NCI-H1092 (cell line): ENCODE data around the gene GRID2.
"Not testable (repeated sequence)": the region's sequence is repeated elsewhere in the genome, so short reads cannot be mapped to it uniquely, and the experiment has no call there.

Source experiments
- DNase-seq: peaks from one replicate; lab custom pipeline; 2025; lab: John Stamatoyannopoulos, UW

The GRID2 gene

DNA sequence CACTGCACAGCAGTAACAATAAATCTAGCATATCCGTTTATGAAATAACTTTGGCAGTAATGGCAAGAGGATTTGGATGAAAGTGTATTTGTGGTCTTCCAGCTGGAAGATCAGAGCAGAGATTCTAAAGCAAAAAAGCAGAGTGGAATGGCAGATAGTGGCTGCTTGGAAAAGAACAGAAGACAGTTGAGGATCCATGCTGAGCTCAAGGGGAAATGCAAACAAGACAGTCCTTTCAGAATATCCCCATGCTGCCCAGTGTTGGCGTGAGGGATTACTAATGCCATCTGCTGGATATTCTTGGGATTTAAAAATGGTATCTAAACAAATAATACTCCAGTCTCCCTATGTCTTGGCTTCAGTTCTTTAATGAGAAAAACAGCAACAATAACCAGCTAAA lies 895.7 kb downstream of the GRID2 start:
- DNase-seq, result peak; percentile 55

DNA sequence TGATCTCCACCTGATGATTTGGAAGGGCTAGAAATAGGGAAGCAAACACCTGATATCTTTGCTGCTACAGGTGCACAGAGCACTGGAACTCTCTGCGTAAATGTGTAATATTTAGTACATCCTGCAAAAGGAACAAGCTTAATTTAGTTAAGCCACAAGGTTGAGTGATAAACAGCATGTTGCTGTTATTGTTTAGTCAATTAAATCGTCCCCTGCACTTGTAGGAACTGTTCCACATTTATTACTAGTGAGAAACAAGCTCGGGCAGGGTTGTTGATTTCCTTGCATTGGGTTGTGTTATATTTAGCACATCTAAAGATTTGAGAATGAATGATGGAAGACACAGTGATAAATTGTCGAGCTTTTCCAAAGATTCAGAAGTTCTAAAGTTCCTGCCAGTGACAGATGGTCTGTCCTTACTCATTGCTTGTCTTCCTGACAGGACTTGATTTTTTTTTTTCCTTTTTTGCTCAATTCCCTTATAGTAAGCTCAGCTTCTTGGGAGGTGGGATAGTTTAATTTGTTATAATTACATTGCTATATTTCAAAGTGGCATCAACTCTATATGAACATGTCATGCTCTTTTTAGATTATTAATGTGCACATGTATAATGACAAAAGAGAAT lies 897.8 kb downstream of the GRID2 start:
- no peak for DNase-seq

DNA sequence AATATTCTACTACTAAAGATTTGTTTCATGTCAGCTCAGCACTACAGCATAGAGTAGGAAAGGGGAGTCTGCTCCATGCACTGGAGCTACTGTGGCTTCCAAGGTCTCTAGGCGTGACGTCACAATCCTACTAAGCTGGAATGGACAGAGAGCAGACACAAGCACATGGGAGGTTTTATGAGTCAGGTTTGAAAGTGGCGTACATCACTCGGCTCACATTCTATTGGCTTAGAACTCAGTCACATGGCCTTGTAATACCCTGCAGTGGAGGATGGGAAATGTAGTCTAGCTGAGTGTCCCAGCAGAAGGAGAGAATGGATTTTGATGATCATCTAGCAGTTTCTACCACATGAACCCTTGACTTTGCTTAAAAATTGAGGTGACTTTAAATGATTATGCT lies 899.9 kb downstream of the GRID2 start:
- no peak for DNase-seq

DNA sequence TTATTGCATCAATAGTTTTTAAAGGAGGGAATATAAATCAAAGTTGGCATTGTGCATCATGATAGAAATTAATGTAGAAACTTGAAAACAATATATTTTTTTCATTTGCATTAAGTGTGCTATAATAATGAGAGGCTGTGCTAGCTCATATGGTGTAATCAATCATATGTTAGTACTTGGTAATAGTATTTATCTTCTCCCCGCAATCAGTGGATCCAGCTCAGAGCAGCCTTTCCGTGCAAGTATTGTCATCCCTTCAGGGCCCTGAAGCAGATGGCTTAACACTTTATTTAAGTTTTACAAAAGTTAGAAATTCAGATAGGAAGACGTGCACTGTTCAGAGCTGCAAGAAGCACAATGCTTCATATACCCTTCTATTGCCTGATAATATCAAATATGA lies 908.5 kb downstream of the GRID2 start:
- DNase-seq, result no peak

DNA sequence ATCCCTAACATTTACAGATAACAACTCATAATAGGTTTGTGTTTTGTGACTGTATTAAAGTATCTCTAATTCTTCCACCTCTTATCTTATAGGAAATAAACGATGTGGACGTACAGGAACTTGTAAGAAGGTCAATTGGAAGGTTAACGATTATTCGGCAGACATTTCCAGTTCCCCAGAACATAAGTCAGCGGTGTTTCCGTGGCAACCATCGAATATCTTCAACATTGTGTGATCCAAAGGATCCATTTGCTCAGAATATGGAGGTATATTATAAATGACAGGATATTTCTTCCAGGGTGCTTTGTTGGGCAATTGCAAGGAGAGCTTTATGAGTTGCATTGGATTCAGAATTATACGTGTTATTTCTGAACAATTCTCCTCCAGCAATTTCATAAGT lies 912.9 kb downstream of the GRID2 start:
- no peak for DNase-seq

DNA sequence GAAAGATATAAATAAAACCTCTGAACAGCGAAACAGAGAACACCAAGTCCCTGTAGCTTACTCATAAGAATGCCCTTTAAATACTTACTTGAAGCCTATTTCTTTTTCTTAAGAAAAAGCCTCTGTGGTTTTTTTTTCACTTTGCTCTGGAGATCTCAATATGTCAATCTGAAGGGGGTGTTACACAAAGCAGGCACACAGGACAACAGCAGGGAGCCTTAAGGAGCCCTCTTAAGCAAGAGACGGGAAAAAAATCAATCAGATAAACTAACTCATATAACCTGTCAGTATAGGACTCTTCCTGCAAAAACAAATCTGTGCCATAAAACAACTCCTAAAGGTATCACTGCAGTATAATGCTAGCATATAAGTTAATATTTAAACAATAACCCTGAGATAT lies 913.7 kb downstream of the GRID2 start:
- no peak for DNase-seq

DNA sequence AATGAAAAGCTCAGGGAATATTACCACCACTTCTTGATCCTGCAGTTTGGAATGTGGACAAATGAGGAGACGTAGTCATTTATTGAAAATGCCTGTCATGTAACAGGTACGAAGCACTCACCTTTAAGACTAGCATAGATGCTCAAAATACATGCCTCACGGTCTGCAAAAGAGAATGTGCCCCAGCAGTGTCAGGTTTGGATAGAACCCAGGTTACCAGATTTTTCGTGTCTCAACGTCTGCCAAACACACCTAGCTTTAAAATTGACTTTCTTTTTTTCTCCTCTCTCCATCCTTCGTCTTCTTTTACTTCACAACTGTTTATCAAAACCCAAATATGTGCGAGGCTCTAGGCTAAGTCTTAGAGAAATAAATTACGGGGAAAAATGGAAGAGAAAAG lies 918.0 kb downstream of the GRID2 start:
- DNase-seq, result no peak

DNA sequence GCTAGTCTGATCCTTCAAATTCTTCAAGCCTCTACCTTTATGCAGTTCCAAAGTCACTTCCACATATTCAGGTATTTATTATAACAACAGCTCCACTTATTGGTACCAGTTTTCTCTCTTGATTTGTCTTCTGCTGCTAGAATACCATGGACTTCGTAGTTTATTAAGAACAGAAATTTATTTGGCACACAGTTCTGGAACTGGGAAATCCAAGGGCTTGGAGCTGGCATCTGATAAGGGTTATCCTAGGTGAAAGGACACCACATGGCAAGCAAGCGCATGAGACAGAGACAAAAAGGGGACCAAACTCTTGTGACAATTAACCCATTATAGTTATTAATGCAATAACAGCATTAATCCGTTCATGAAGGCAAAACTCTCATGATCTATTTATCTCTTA lies 924.3 kb downstream of the GRID2 start:
- DNase-seq, result no peak

DNA sequence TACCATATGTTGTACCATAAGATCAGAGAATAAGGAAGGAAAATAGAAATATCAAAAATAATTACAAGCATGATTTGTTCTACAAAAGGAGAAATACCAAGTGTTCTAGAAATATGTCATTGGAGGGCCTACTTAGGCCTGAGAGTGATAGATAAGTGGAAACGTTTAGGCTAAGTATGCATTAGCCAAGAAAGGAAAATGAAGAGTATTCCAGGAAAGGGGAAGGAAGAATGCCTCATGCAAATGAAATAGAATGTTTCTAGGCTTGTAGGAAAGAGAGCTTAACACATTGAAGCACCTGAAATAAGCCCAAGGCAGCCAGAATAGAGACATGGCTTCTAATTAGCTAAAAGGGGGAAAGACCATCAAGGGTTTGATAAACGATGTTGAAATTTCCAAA lies 929.1 kb downstream of the GRID2 start:
- no peak for DNase-seq

DNA sequence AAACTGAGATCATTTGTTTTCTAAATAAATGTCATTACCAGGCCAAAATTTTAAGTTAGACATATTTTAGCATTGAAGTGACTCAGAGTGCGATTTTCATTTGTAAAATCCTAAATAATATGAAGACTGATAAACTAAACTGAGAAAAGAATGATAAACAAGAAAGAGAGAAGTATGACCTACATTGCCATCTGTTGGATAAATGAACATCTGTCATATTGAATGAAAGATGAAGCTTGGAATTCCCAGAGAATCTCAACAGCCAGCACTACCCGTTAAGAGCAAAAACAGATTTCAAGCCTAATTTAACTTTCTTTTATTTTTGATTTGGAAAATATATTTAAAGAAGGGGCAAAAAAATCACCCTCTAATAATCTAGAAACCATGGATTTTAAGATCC lies 933.8 kb downstream of the GRID2 start:
- DNase-seq, result no peak

DNA sequence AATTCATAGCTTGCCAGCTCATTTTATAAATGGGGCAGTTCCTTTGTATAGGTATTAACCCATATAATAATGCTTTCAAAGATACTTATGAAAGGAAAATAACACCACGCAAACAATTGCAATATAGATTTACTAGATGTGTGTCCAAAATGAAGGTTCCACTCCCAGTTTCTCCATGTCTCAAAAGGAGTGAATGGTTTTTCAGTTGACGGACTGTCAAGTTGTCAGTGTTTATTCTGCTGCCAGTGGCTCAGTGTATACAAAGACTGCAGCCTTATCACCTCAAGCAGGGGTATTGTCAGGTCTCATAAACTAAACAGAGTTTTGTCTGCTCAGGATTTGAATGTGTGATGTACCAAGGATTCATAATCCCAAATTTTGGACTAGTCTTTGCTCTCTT lies 939.5 kb downstream of the GRID2 start:
- DNase-seq, result no peak

DNA sequence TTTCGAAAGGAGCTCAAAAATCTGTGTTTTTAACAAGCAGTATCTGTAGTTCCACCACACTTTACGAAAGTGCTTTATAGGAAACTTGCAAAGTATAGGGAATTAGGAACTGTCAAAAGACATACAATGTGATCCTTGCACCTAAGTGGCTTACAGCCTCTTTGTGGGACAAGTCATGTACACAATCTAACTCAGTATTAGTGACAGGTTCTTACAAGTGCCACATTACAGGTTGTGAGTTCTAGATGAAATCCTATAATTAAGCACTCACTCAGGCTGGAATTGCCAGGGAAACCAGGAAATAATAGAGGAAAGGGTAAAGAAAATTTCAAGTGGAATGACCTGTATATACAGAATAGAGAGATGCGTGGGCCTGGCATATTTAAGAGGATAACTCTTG lies 957.4 kb downstream of the GRID2 start:
- DNase-seq, result no peak

DNA sequence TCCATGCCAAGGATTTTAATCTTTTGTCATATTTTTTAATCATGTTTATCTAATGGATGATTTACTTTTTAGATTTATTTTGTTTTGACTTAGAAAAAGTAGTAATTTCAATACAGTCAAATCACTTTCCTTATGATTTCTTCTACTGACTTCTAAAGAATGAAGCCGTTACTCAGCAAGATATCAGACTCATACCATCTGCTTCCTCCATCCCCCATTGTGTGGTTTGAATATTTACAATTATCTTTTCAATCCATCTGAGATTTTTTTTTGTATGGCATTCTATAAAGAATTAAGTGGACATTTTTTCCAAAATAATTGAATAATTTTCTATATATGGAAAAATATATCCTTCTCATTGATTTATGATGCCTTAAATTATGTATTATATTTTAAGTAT lies 959.4 kb downstream of the GRID2 start:
- DNase-seq, result no peak

DNA sequence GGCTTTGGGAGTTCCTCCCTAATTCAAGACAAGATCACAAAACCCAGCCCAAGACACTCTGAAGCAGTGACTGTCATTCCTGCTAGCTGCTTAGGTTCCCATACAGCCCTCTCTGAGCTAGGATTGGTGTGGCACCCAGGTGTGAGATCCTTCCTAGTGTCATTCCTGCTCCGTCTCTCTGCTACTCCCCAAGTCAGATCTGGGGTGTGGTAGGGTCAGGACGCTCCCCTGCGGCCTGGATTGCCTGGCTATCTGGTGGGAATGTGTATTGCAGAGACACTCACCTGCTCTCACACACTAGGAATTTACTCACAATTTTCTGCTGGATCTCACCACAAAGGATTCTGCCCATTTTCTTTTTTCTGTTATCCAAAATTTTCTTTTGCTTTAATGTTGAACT lies 964.0 kb downstream of the GRID2 start:
- no peak for DNase-seq

DNA sequence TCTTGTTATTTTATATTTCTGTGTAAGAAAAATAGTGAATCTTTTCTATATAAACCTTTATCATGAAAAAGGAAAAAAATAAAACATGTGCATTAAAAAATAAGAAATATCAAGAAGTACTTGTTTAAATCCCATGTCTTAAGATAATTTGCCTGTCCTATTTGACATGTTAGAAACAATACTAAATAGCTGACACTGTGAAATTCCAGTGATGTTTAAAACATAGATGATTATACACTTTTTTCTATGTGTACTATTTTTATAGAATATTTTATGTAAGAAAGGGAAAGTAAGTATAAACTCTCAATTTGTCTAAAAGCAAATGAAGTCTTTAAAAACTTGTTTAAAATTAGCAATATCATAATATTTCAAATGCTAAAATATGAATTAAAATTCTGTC lies 981.6 kb downstream of the GRID2 start:
- no peak for DNase-seq

DNA sequence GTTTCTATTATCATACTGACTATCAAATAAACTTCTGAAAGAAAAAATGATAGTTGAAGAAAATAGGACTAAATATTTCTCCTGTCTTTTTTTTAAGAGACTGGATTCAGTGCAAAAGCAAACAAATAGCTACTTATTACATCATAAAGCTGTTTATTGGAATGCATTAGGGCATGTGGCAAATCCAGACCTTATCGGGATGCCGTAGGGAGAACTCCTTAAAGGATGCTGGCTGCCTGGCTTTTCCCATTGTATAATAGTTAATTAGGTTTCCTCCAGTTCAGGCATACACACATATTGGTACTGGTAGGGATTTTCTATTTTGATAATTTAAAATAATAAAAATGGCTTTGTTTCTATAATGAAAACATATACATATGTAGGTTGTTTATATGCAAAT lies 985.5 kb downstream of the GRID2 start:
- no peak for DNase-seq

DNA sequence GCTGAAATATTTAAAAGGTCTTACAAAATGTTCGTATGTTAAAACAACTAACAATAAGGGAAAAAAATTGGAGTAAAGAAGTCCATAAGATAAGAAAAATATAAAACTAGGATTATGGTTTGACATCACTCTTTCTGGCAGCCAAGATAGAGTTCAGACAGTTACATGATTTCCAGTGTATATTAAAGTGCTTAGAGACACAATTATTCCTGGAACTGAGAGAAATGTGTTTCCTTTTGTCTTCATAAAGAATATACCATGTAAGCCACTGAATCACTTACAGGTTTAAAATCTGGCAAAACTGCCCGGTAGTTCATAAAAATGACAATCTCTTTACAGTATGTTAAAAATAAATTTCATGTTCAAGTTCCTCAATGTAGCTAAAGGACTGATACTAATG lies 986.1 kb downstream of the GRID2 start:
- DNase-seq, result no peak

DNA sequence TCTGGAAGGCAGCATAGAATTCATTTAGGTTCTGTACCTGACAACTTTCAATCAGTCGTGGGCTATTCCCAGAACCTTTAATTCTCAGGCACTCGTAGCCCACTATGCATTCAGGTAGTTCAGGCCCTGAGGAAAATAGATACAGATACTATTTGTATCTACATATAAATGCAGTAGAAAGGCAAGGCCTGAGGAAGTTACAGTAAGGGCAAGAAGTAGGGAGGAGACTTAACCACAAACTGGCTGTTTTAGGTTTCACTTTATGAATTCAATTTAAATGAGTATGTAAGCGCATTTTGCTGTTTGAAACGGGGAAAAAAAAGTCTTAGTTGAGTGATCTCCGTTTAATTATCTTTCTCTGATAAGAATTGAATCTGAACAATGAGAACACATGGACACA lies 995.4 kb downstream of the GRID2 start:
- DNase-seq, result no peak

DNA sequence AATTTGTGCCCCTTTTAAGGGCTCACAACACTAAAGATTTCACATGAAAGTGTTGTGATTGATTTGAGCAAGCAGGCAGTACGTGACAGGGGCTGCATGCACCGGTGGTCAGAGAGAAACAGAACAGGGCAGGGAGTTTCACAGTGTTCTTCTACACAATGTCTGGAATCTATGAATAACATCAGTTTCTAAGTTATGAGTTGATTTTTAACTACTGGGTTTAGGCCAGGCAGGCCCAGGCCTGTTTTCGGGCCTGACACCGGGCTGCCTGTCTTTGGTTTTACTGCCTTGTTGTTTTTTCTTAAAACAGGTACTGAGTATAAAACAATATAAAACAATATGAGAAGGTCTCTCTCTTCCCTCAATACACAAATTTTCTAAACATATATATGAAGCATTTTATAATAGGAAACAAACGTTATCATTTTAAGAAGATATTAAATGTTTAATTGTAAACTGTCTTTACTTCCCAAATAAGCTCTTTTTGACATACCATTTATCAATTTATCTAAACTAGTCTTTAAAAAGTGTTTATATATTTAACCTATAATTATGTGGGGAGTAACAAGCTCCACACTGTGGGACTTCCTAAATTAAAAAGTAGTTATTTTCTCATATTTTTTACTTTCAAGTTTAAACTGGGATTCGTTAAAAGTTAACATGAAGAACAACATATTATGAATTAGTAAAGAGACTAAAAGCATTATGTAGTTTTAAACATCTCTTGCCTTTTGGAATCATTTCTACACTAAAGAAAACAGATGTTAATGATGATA lies 997.2 kb downstream of the GRID2 start:
- not testable (repeated sequence) for DNase-seq

DNA sequence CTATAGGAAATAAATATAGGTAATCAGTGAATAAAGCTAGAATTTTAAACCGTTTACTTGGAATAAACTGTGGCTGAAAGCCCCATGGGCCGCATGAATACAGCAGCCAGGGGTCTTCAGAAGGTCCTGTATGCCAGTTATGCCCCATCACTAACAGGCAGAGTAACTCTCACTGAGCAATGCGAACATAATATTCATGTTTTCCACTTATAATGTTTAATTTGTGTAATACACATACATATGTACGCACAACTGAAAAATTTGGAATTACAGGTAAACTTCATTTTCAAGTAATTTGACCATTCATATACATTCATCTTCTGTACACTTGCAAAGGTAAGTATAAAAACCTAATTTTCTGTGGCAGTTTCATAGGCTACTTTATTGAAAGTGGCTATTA lies 998.5 kb downstream of the GRID2 start:
- DNase-seq, result no peak

DNA sequence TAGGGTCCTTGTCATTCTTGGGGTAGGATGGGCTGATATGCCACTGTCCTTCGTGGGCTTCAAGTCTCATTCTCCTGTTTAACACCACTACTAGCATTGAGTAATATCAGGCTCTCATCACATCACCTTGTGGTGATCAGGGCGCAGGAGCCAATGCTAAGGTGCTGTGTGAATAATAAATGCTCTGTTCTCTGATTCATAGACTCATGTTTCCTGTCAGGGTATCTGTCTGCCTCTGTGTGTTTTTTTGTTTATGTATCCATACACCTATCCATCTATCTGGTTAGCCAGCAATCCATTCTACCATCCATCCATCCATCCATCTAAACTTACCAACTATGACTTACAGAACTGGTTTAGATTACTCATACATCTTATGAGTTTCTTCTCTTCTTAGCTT lies 999.7 kb downstream of the GRID2 start:
- no peak for DNase-seq

DNA sequence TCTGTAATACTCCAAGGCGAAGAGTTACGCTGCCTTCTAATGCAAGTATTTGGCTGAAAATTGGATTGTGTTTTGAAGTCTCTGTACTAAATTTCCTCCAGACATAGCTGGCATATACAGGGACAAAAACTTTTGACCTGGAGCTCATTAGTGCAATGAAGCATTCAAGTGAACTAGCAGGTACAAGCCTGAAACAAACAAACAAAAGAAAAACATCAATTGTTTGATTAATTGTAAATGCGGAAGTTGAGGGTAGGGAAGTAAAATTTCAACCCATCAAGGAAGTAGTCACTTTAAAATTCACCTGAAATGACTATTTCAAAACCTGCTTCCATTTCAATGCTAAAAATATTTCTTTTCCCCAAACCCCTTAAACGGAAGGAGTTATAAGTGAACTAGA lies 1008.5 kb downstream of the GRID2 start:
- DNase-seq, result no peak

DNA sequence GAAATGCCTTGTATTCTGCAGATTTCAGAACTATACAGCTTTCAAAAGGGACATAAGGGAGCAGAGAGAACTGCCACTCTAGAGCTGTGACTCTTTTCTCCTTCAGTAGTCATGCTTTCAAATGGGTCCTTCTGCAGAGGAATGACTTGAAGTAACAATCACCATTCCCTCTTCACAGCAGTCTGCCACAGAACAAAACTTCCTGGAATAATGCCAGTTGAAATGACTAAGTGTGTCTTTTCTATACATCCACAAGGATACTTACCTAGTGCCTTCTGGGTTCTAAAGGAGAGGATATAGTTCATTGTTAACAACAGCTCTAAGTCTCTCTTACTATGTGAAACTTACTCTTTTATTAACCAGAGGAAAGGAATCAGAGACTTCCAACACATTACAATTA lies 1009.4 kb downstream of the GRID2 start:
- DNase-seq, result no peak

DNA sequence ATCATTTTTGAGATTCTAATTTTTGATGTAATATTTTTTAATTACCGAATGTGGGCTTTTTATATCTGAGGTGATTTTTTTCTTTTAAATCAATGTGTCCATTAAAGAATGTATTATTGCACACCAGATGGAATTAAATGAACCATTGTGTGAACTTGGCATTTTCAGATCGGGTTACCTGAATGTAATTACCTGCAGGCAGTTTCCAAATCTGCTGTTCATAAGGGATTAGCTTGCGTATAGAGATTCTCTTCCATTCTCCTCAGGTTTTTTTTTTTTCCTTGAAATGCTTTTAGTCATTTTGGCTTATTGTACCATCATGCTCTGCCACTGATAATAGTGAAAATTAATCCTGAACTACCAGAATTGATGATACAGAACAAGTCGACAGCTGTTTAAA lies 1013.3 kb downstream of the GRID2 start:
- no peak for DNase-seq
